Upper lobe of left lung (tissue), 6 donors: ENCODE measurements around the gene KLC1. TPM values are rescaled to one million over a fixed set of nuclear protein-coding genes. Genes with fewer than 3 reads are reported as not detected.
"Not testable (repeated sequence)": the region's sequence is repeated elsewhere in the genome, so short reads cannot be mapped to it uniquely, and the experiment has no call there.

Experiments used
- ATAC-seq, 2 donors: fragments of 200-7000 bp; cut with Tn5 transposase; one replicate each; pipeline ENCODE4 v1.9.1; 2022; ENCODE audit warnings: mild to moderate bottlenecking in 2 of 2, moderate library complexity in 2 of 2; ENCODE audit not compliant: low FRiP score in 2 of 2
- DNase-seq, 2 donors: peaks; one replicate each; pipeline ENCODE4 v3.0.0-alpha.2; 2019 to 2020
- H3K27ac ChIP-seq, 4 donors: fragments of 200-600 bp; sonication (generic); one replicate each; pipeline ENCODE4 v1.5.1; 2016 to 2019
- H3K27me3 ChIP-seq, 4 donors: fragments of 200-600 bp; sonication (generic); one replicate each; pipeline ENCODE4 v1.5.1; 2017 to 2019
- H3K36me3 ChIP-seq, 4 donors: fragments of 200-600 bp; sonication (generic); one replicate each; pipeline ENCODE4 v1.5.1; 2016 to 2019
- H3K4me1 ChIP-seq, 4 donors: fragments of 200-600 bp; sonication (generic); one replicate each; pipeline ENCODE4 v1.5.1; 2018 to 2019
- H3K4me3 ChIP-seq, 4 donors: fragments of 200-600 bp; sonication (generic); one replicate each; pipeline ENCODE4 v1.5.1; 2017 to 2019; ENCODE audit warnings: mild to moderate bottlenecking in 2 of 4, moderate library complexity in 1 of 4
- H3K9me3 ChIP-seq, 4 donors: fragments of 200-600 bp; sonication (generic); one replicate each; pipeline ENCODE4 v1.5.1; 2018 to 2019
- CTCF ChIP-seq, 6 experiments: fragments of 450-650 bp in 4 of 6; fragments of 200-600 bp in 2 of 6; sonication (generic) in 2 of 6; IDR thresholded peaks; one replicate each; pipeline ENCODE4 v1.5.1; 2016 to 2019; ENCODE audit warnings: antibody characterized with exemption in 6 of 6
- EP300 ChIP-seq, 4 donors: sonication (generic); formaldehyde crosslinking; IDR thresholded peaks; one replicate each; pipeline ENCODE4 v1.5.1; 2017; ENCODE audit warnings: antibody characterized with exemption in 4 of 4, control low read depth in 2 of 4
- POLR2A ChIP-seq, 4 donors: fragments of 450-650 bp; IDR thresholded peaks; one replicate each; pipeline ENCODE4 v1.5.1; 2016 to 2017; ENCODE audit warnings: antibody characterized with exemption in 4 of 4, mild to moderate bottlenecking in 2 of 4
- POLR2AphosphoS5 ChIP-seq, 2 donors: sonication (generic); formaldehyde crosslinking; IDR thresholded peaks; one replicate each; pipeline ENCODE4 v1.5.1; 2017; ENCODE audit warnings: antibody characterized with exemption in 2 of 2
- WGBS, 2 donors: methylation state at CpG; one replicate each; pipeline ENCODE4 v1.1.5; 2017 to 2018; 5-methylcytosine and 5-hydroxymethylcytosine counted together
- total RNA-seq, 6 donors: library from RNA; depleted of rRNA in 4 of 6; stranded (reverse); fragments of >200 nt in 4 of 6; gene quantifications; one replicate each; pipeline versions ENCODE4 v1.1.0 to v1.2.1, GENCODE V29; 2016 to 2021
- donor health status: DM: no; HTN: no; CAD: no; lungs with moderate emphysema.
- donor health status: DM: no; HTN: yes; CAD: no; lungs with severe emphysema.

The KLC1 gene
- total RNA-seq, 6 donors from 2014 or later = 175 to 614 (median 267) TPM

GRCh38 chr14:103604620-103605019 lies 24.4 kb upstream of the KLC1 start:
- no peaks in the 10 kb centered on the region for H3K9me3 ChIP-seq
- H3K4me3 ChIP-seq = no peak overlapping the region
- peaks cover 0 to 8% (median 0%) of the 10 kb centered on the region in 4 donors for H3K27me3 ChIP-seq
- TF ChIP-seq POLR2AphosphoS5 (IDR thresholded peaks at IDR 0.05) (no peak), POLR2A (IDR thresholded peaks at IDR 0.05) (no peak), CTCF (IDR thresholded peaks at IDR 0.05) (no peak), EP300 (IDR thresholded peaks at IDR 0.05) (no peak)
- no peak overlapping the region for H3K27ac ChIP-seq
- no peak for DNase-seq
- peaks cover 14 to 20% (median 20%) of the 10 kb centered on the region in 4 donors for H3K4me1 ChIP-seq
- ATAC-seq = no peak
- 89 to 92% methylated on average over 5 of the region's 5 CpGs for WGBS, 2 donors
- H3K36me3 ChIP-seq = no peaks in the 10 kb centered on the region

DNA sequence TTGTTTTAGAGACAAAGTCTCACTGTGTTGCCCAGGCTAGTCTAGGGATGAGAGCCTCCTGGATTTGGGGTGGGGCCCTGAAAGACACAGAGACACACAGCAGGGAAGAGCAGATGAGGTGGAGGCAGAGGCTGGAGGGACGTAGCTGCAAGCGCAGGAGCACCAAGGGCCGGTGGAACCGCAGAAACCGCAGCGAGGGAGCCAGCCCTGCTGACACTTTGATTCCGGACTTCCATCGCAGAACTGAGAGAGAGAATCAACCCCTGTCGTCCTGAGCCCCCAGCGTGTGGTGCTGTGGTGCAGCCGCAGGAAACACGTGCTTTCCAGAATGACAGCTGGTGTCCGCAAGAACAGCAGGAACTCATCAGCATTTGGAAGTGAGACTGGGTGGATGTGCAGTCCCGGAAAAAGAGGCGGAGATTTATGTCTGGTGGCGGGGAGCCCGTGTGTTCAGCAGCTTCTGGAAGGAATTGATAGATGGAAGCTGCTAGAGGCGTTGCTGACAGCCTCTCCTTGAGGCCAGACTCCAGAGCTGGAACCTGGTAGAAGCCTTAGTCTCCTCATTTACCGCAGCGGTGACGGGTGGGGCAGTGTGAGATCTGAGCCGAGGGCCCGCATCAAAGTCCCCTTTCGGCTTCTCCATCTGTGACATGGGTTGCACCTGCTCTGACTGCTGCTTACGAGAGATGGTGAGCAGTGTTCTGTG lies 21.9 kb upstream of the KLC1 start:
- TF ChIP-seq EP300 (IDR thresholded peaks at IDR 0.05) (peak in 1 of 4 donors; percentile 81), POLR2AphosphoS5 (IDR thresholded peaks at IDR 0.05) (peak; percentile 93), CTCF (IDR thresholded peaks at IDR 0.05) (peak in 3 of 6 experiments; percentile 7 to 30 (median 29)), POLR2A (IDR thresholded peaks at IDR 0.05) (no peak)
- peaks cover 0 to 8% (median 0%) of the 10 kb centered on the region in 4 donors for H3K27me3 ChIP-seq
- peaks cover 14 to 20% (median 20%) of the 10 kb centered on the region in 4 donors for H3K4me1 ChIP-seq
- H3K27ac ChIP-seq = peak overlapping the region in 1 of 4 donors; percentile 25
- 4 to 17% methylated on average over 5 to 25 of the region's 25 CpGs for WGBS, 2 donors
- ATAC-seq = peak; percentile 72 to 96
- peak overlapping the region in 3 of 4 donors; percentile 3 to 36 (median 30) for H3K4me3 ChIP-seq
- H3K36me3 ChIP-seq = no peaks in the 10 kb centered on the region
- DNase-seq = peak in 1 of 2 donors; percentile 69
- peaks cover 6 to 9% (median 8%) of the 10 kb centered on the region in 4 donors for H3K9me3 ChIP-seq

DNA sequence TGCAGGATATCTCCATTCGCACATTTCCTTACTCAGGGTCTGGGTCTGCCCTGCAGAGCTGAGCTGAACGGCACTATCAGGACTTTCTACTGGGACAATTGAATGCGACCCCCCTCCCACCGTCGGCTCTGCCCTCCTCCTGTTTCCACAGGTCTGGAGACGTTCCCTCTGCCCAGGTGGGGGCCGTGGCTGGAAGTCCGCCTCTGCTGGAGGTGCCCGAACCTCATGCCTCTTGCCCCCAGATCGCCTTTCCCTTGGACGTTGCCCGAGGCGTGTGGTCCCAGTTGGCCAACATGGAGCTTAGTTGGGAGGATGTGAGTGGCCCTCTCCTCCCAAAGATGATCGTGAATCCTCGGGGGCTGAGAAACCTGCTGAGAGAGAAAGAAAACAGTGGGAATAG lies 21.2 kb upstream of the KLC1 start:
- no peaks in the 10 kb centered on the region for H3K36me3 ChIP-seq
- 15 to 30% methylated on average over 15 of the region's 15 CpGs for WGBS, 2 donors
- peaks cover 14 to 20% (median 20%) of the 10 kb centered on the region in 4 donors for H3K4me1 ChIP-seq
- no peak for DNase-seq
- no peak for TF ChIP-seq CTCF (IDR thresholded peaks at IDR 0.05)
- TF ChIP-seq EP300 (IDR thresholded peaks at IDR 0.05) = no peak
- TF ChIP-seq POLR2AphosphoS5 (IDR thresholded peaks at IDR 0.05) = no peak
- no peak for TF ChIP-seq POLR2A (IDR thresholded peaks at IDR 0.05)
- H3K27ac ChIP-seq = no peak overlapping the region
- H3K4me3 ChIP-seq = peak overlapping the region in 2 of 4 donors; percentile 30 to 36
- H3K27me3 ChIP-seq = peaks cover 0 to 8% (median 0%) of the 10 kb centered on the region in 4 donors
- peaks cover 6 to 9% (median 8%) of the 10 kb centered on the region in 4 donors for H3K9me3 ChIP-seq
- ATAC-seq = no peak

DNA sequence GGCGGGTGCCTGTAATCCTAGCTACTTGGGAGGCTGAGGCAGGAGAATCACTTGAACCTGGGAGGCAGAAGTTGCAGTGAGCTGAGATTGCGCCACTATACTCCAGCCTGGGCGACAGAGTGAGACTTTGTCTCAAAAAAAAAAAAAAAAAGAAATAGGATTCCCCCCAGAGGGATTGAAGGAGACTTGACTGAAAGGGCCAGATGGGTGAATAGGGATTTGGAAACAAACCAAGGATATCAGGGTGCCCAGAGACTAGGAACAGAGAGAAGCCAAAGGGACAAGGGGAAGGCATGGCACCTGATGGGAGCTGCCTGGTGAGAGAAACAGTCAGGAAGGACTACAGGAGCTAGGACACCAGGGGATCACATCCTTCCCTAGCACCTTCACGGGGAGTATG lies 19.9 kb upstream of the KLC1 start:
- DNase-seq, H3K9me3 ChIP-seq, H3K27me3 ChIP-seq, ATAC-seq, H3K4me3 ChIP-seq, H3K36me3 ChIP-seq, H3K27ac ChIP-seq: not testable (repeated sequence)
- peaks cover 14 to 20% (median 20%) of the 10 kb centered on the region in 4 donors for H3K4me1 ChIP-seq
- WGBS, 2 donors = 93% methylated on average over 4 of the region's 4 CpGs

DNA sequence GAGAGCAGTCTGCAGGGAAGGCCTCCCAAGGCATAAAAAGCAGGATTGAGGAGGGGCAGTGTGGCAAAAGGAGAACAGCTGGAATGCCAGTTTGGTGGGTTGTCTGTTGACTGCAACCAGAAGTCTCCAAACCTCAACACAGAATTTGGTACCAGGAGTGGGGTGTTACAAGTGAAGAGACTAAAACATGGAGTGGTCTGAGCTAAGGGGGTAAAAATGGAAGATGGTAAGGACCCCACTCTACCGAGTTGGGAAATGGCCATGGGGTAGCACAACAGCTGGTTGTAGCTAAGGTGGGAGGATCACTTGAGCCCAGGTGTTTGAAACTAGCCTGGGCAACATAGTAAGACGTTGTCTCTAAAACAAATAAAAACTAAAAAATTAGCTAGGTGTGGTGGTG lies 17.8 kb upstream of the KLC1 start:
- Histone ChIP-seq H3K4me1 (peaks cover 14 to 20% (median 20%) of the 10 kb centered on the region in 4 donors), H3K27ac (no peak overlapping the region), H3K9me3 (peaks cover 6 to 9% (median 8%) of the 10 kb centered on the region in 4 donors), H3K36me3 (no peaks in the 10 kb centered on the region), H3K27me3 (peaks cover 0 to 8% (median 0%) of the 10 kb centered on the region in 4 donors), H3K4me3 (no peak overlapping the region)
- ATAC-seq (no peak), DNase-seq (no peak)
- WGBS, 2 donors = 95 to 100% methylated on average over 2 of the region's 2 CpGs
- TF ChIP-seq CTCF (IDR thresholded peaks at IDR 0.05) (no peak), POLR2A (IDR thresholded peaks at IDR 0.05) (no peak), EP300 (IDR thresholded peaks at IDR 0.05) (no peak), POLR2AphosphoS5 (IDR thresholded peaks at IDR 0.05) (no peak)
